GM21515 (cell line): Measurements from ENCODE around the gene NUAK1.

Experiments used
- ATAC-seq: cut with Tn5 transposase; IDR thresholded peaks from one replicate; pipeline ENCODE4 v1.9.1; 2021; ENCODE audit not compliant: unreplicated experiment

NUAK1 gene

DNA sequence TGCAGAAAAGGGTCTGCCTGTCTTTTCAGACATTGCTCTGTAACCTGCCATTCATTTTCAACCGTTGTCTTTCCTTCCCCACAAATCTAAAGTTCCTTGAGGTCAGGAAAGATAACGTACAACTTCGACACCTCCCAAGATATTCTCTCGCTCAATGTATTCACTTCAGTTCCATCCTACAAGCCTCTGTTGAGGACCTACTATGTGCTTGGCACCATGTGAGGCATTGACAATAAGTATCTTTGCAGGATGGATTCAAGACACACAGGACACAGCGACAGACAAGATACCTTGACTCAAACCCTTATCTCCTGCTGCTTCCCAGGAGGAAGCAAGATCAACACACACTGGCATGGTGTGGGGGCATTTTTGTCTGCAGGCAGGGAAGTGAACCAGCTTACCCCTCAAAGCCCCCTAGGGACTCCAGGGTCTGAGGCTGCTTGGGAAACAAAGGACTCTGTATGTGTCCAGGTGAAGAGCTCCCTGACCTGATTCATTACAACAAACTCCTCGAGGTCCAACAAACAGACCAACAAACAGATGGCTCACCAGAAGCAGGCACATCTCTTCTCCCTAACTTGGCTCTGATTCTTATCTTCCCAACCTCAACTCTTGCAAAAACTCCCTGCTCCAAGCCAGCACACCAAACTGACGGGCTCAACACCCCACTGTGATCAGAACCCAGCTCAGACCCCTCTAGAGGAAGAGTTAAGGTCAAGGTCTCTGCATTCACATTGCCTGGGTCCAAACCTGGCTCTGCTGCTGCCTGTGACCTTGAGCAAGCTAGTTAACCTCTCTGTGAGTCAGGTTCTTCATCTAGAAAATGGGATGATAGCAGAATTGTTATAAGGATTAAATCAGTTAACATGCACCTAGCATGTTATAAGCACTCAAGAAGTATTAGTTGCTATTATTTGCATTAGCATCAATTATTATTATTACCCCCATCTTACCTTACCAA, 6.3 kb downstream of the NUAK1 start:
- ATAC-seq = no peak

DNA sequence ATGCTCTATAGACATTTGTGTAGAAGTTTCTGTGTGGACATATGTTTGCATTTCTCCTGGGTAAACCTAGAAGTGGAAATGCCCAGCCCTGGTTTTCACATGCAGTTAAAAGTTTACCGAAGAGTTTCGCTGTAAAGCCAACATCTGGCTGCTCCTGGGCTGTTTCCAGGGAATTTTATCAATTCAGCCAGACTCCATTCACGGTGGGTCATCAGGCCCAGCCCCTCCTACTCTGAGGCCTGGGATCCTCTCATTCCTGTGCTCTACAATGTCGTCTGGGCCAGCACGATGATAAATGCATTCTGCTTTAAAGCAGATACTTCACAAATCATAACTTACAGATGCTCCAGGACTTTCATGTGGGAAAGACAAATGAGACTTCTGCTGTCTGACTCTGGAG, 7.1 kb downstream of the NUAK1 start:
- ATAC-seq = no peak

GRCh38 chr12:106130474-106131113, 8.2 kb downstream of the NUAK1 start:
- ATAC-seq = no peak

- ATAC-seq = no peak
Observed at GRCh38 chr12:106128585-106129328, 10.0 kb downstream of the NUAK1 start.

DNA sequence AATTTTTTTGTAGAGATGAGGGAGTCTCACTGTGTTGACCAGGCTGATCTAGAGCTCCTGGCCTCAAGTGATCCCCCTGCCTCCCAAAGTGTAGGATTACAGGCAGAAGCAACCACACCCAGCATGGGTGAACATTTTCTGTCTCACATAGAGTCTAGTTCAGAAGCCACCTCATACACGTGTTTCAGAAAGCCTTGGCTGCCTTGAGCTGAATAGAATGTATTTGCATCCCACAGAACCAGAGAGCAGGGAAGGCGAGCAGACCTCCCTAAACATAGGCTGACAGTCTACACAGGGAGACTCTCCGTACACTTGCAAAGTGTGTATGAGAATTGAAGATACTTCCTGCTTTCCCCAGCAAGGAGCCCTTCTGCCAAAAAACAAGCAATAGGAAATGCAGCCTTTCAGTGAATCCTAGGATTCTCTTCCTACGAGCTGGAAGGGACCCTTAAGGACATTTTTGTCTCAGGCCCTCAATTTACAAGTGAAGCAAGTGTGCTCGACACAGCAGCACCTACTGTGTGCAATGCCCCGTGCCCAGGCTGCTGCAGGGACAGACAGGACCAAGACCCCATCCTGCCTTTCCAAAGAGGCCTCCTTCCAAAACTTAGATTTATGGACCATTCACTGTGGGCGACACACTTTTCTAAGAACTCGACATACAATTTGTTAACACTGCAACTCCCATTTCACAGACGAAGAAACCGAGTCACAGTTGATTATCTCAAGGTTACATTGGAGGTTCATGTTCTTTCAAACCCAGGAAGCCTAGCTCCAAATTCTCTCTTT, 11.2 kb downstream of the NUAK1 start:
- ATAC-seq = no peak

- no peak for ATAC-seq
Observed at GRCh38 chr12:106126441-106127337, 12.1 kb downstream of the NUAK1 start.

DNA sequence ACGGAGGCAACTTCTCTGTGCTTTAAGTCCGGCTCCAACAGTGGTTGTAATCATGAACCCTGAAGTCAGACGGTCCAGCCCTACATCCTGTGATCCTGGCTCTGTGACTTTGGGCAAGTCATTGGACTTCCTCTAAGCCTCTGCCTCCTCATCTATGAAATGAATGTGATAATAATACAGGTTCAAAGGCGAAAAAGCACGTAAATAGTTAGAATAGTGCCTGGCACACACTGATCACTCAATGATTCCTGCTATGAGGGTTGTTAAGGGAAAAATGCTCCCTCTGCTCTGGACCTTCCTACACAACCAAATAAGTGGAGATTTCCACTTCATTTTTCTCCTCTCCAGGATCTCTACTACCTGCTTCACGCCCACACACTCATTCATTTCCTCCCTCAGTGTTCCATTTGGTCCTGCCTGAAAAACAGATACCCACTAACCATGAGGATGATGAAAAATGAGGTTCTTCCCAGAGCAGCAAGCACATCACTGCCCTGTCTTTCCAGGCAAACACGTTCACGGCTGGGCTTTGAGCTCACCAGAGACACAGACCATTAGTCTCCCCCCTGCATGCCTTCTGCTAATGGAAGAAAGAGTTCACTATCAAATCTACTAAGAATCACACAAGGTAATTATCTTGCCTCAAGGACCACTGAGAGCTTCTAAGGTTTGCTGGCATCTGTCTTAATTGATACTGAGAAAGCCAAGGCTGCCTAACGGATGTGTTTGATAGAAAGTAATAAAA, 13.2 kb downstream of the NUAK1 start:
- no peak for ATAC-seq

GRCh38 chr12:106123551-106124081, 15.1 kb downstream of the NUAK1 start:
- no peak for ATAC-seq

GRCh38 chr12:106123110-106123509, 15.6 kb downstream of the NUAK1 start:
- no peak for ATAC-seq

GRCh38 chr12:106122004-106122403, 16.8 kb downstream of the NUAK1 start:
- no peak for ATAC-seq

- no peak for ATAC-seq
Observed at GRCh38 chr12:106120519-106121105, 18.1 kb downstream of the NUAK1 start.

GRCh38 chr12:106119301-106119700, 19.5 kb downstream of the NUAK1 start:
- no peak for ATAC-seq

DNA sequence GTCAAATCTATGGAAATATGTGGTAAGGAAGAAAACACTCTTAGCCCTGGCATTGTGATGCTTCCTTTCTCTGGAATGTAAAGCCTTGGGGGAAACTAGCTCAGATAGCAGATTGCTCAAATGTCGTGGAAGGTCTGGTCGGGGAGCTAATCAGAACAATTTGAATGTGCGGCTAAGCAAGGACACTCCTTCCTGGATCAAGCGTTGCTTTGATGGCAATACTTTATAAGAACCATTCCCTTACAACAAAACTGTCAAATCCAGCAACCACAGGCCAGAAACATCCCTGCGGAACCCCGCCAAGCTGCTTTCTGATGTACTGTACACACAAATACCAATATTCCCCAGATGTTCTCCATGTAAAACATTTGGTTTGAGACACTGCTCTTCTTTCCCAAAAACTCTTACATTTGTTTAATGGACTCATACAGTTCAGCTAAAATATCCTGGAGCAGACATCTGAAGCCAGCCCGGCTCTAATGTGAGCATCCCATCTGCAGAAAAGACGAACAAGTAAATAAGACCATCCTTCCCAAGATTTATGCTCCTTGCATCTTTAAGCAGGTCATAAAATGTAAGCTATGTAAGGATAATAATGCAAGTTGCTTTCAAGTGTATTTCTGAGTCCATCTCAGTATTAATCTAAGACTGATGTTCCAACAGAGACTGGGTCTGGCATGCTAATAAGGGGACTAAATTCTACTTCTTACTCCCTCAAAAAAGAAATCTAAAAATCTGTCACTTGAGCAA, 20.2 kb downstream of the NUAK1 start:
- no peak for ATAC-seq

- no peak for ATAC-seq
Observed at GRCh38 chr12:106115440-106115839, 23.3 kb downstream of the NUAK1 start.

DNA sequence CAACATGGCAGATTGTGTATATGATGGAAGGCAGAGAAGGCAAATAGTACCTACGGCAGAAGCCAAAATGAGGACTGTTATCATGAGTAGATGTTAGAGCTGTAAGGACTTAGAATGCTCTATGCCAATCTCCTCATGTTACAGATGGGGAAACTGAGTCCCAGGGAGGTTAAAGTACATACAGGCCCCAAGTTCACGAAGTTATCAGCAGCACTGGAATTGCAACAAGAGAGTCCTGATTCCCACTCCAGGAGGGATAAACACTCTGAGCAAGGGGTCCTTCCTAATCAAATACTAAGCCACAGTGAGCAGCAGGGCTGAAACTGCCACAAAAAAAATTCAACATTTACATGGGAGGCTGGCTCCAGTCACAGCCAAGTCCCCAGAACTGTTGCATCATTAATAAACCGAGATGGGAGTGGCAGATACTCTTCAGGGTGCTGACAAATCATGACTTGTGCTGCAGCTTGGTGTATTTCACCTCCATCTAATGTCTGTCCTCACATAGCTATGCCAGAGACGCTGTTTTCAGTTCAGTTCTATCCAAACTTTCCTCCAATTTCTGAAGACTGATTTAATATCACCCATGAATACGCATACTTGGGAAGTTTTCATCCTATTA, 24.2 kb downstream of the NUAK1 start:
- ATAC-seq = no peak

GRCh38 chr12:106113824-106114446, 24.8 kb downstream of the NUAK1 start:
- ATAC-seq = no peak

- ATAC-seq = no peak
Observed at GRCh38 chr12:106113446-106113823, 25.3 kb downstream of the NUAK1 start.
